ENCODE results near the gene TRIO. TPM values are rescaled to one million over a fixed set of nuclear protein-coding genes. Genes with fewer than 3 reads are reported as not detected.
A peak's percentile ranks its signal among the peaks of the same experiment; 100 is the strongest.

TRIO gene
- total and polyA plus RNA-seq, 10 of the 15 experiments (the other 5 are each of a cell fraction or from before 2014, with no cell fraction given): 5.1 to 96.4 (median 44.6) TPM

DNA sequence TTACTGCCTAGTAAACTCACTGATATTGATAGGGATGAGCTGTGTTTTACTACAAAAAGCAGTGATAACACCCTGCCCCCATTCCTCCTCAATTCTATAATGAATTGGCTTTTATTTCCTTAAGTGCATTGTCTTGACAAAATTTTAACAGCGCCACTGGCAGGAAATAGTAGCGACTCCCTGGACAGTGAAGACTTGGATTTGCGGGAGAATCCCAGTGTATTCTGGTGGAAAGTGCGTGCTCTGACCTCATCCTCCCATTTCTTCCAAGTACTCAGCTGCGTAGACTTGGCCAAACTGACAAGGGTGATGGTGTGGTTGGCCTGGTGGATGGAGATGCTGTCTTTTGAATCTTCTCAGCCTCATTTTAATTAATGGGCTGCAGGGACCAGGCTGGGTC is 5.3 kb downstream of the TRIO start:
- CTCF ChIA-PET: interaction anchor here (0.6 to 4.2 kb wide), 12 partner anchors 8 to 122 kb away, joined by 3 to 21 read pairs (median 4); no protein-coding TSS in a partner anchor

More for the DNA sequence above, 5.3 kb downstream of the TRIO start:
- H3K36me3 ChIP-seq (ENCODE audit: control insufficient read depth in 2 of 2, insufficient read depth in 2 of 2, low read length in 1 of 2): no peaks in the 10 kb centered on the region; a peak in 1 of 4 replicates
- no peak overlapping the region for H2AFZ ChIP-seq (ENCODE audit: control insufficient read depth, low read depth, low read length)
- H3K4me2 ChIP-seq (ENCODE audit: control insufficient read depth, insufficient read depth): peak overlapping the region; percentile 78
- DNase-seq (ENCODE audit: low read depth, low spot score) (no peak), ATAC-seq (no peak), FAIRE-seq (no peak)
- peaks cover 97% of the 10 kb centered on the region for H3K79me2 ChIP-seq (ENCODE audit: control insufficient read depth, insufficient read depth, low read length)
- BruUV-seq (replicated peaks): no TSS peak
- TF ChIP-seq YY1 (IDR thresholded peaks at IDR 0.05; ENCODE audit: low read depth, low read length) (no peak), SREBF1 (IDR thresholded peaks at IDR 0.05; ENCODE audit: low read length) (no peak), HDAC6 (IDR thresholded peaks at IDR 0.05; ENCODE audit: unreplicated experiment) (no peak), BMI1 (IDR thresholded peaks at IDR 0.05; ENCODE audit: borderline replicate concordance) (no peak), FOXK2 (IDR thresholded peaks at IDR 0.05) (no peak), TCF3 (IDR thresholded peaks at IDR 0.05; ENCODE audit: borderline replicate concordance, insufficient read depth, low read depth, low read length) (no peak), SMAD1 (IDR thresholded peaks at IDR 0.05; ENCODE audit: low read depth, partially characterized antibody) (no peak), MLLT1 (IDR thresholded peaks at IDR 0.05) (no peak), ZNF384 (IDR thresholded peaks at IDR 0.05; ENCODE audit: borderline replicate concordance, low read depth, low read length) (no peak), BCL11A (IDR thresholded peaks at IDR 0.05; ENCODE audit: low read depth, low read length) (no peak), CREB1 (IDR thresholded peaks at IDR 0.05; ENCODE audit: low read depth) (no peak), ZNF217 (IDR thresholded peaks at IDR 0.05) (no peak), RBBP5 (conservative IDR thresholded peaks at IDR 0.05) (no peak), TAF1 (IDR thresholded peaks at IDR 0.05; ENCODE audit: borderline replicate concordance, low read depth, low read length) (no peak)
- TF ChIP-seq, protein P1, sequence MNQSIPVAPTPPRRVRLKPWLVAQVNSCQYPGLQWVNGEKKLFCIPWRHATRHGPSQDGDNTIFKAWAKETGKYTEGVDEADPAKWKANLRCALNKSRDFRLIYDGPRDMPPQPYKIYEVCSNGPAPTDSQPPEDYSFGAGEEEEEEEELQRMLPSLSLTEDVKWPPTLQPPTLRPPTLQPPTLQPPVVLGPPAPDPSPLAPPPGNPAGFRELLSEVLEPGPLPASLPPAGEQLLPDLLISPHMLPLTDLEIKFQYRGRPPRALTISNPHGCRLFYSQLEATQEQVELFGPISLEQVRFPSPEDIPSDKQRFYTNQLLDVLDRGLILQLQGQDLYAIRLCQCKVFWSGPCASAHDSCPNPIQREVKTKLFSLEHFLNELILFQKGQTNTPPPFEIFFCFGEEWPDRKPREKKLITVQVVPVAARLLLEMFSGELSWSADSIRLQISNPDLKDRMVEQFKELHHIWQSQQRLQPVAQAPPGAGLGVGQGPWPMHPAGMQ (IDR thresholded peaks at IDR 0.05; ENCODE audit: borderline replicate concordance): no peak
- TF ChIP-seq, protein P2, sequence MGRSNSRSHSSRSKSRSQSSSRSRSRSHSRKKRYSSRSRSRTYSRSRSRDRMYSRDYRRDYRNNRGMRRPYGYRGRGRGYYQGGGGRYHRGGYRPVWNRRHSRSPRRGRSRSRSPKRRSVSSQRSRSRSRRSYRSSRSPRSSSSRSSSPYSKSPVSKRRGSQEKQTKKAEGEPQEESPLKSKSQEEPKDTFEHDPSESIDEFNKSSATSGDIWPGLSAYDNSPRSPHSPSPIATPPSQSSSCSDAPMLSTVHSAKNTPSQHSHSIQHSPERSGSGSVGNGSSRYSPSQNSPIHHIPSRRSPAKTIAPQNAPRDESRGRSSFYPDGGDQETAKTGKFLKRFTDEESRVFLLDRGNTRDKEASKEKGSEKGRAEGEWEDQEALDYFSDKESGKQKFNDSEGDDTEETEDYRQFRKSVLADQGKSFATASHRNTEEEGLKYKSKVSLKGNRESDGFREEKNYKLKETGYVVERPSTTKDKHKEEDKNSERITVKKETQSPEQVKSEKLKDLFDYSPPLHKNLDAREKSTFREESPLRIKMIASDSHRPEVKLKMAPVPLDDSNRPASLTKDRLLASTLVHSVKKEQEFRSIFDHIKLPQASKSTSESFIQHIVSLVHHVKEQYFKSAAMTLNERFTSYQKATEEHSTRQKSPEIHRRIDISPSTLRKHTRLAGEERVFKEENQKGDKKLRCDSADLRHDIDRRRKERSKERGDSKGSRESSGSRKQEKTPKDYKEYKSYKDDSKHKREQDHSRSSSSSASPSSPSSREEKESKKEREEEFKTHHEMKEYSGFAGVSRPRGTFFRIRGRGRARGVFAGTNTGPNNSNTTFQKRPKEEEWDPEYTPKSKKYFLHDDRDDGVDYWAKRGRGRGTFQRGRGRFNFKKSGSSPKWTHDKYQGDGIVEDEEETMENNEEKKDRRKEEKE (IDR thresholded peaks at IDR 0.05): no peak
- TF ChIP-seq, protein P3, sequence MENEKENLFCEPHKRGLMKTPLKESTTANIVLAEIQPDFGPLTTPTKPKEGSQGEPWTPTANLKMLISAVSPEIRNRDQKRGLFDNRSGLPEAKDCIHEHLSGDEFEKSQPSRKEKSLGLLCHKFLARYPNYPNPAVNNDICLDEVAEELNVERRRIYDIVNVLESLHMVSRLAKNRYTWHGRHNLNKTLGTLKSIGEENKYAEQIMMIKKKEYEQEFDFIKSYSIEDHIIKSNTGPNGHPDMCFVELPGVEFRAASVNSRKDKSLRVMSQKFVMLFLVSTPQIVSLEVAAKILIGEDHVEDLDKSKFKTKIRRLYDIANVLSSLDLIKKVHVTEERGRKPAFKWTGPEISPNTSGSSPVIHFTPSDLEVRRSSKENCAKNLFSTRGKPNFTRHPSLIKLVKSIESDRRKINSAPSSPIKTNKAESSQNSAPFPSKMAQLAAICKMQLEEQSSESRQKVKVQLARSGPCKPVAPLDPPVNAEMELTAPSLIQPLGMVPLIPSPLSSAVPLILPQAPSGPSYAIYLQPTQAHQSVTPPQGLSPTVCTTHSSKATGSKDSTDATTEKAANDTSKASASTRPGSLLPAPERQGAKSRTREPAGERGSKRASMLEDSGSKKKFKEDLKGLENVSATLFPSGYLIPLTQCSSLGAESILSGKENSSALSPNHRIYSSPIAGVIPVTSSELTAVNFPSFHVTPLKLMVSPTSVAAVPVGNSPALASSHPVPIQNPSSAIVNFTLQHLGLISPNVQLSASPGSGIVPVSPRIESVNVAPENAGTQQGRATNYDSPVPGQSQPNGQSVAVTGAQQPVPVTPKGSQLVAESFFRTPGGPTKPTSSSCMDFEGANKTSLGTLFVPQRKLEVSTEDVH (IDR thresholded peaks at IDR 0.05; ENCODE audit: low read depth, partially characterized antibody): no peak
- H3K27ac ChIP-seq (ENCODE audit: control insufficient read depth, insufficient read depth): no peak overlapping the region
- H3K27me3 ChIP-seq (replicated peaks in 1 of 2; ENCODE audit: control insufficient read depth in 2 of 2, insufficient read depth in 2 of 2, low read length in 1 of 2): no peaks in the 10 kb centered on the region
- whole genome bisulfite sequencing (ENCODE audit: insufficient coverage, insufficient replicate concordance, low lambda C conversion rate, missing lambda C conversion rate): 86% methylated on average over 5 of the region's 5 CpGs
- intact Hi-C loops (cut with micrococcal nuclease; ENCODE audit: unreplicated experiment) (loop anchor here (5.0 kb wide), 2 partner anchors 109 to 519 kb away; no protein-coding TSS in a partner anchor), in situ Hi-C loops (cut with MboI) (no loop called here)
- peaks cover 51% of the 10 kb centered on the region for H3K4me1 ChIP-seq (ENCODE audit: control insufficient read depth, insufficient read depth, low read length)
- RAD21 ChIA-PET (ENCODE audit: unreplicated experiment): interaction anchor here (0.8 to 17.7 kb wide), 7 partner anchors 8 to 120 kb away, joined by 3 to 373 read pairs (median 26); no protein-coding TSS in a partner anchor
- H4K20me1 ChIP-seq (ENCODE audit: control insufficient read depth, insufficient read depth): no peaks in the 10 kb centered on the region
- SMC1A ChIA-PET (ENCODE audit: uncharacterized antibody, unreplicated experiment): interaction anchor here (1.1 to 18.3 kb wide), 13 partner anchors 9 to 129 kb away, joined by 3 to 430 read pairs (median 10); no protein-coding TSS in a partner anchor
- H3K9ac ChIP-seq (ENCODE audit: control insufficient read depth, insufficient read depth, low read length): no peak overlapping the region
- H3K4me3 ChIP-seq: peak overlapping the region; percentile 52; the same call in 1 of the 2 replicates
- POLR2A ChIA-PET: interaction anchor here (1.0 to 22.7 kb wide), 11 partner anchors 8 to 131 kb away, joined by 4 to 347 read pairs (median 5); no protein-coding TSS in a partner anchor
- H3K9me3 ChIP-seq (replicated peaks; ENCODE audit: control insufficient read depth, insufficient read depth, low read length): no peaks in the 10 kb centered on the region
